ENCODE data around the gene CGNL1.

CGNL1 gene

GRCh38 chr15:57496946-57497869 is 120.9 kb downstream of the CGNL1 start:
- no peak for TF ChIP-seq POLR2AphosphoS5 (IDR thresholded peaks at IDR 0.05; ENCODE audit: low read depth, low read length)
- TF ChIP-seq TAF1 (IDR thresholded peaks at IDR 0.05; ENCODE audit: borderline replicate concordance, insufficient read depth, low read length), result no peak
- no peak for TF ChIP-seq REST (IDR thresholded peaks at IDR 0.05; ENCODE audit: insufficient read depth in 1 of 2, low read depth in 2 of 2, low read length in 2 of 2)
- TF ChIP-seq SIN3A (IDR thresholded peaks at IDR 0.05; ENCODE audit: borderline replicate concordance, insufficient read depth, low read length), result no peak
- TF ChIP-seq FOXP2 (optimal IDR thresholded peaks at IDR 0.05; ENCODE audit: borderline replicate concordance, extremely low read depth, extremely low read length, insufficient read depth), result no peak

- no peak for TF ChIP-seq REST (IDR thresholded peaks at IDR 0.05; ENCODE audit: insufficient read depth in 1 of 2, low read depth in 2 of 2, low read length in 2 of 2)
- TF ChIP-seq SIN3A (IDR thresholded peaks at IDR 0.05; ENCODE audit: borderline replicate concordance, insufficient read depth, low read length), result no peak
- no peak for TF ChIP-seq POLR2AphosphoS5 (IDR thresholded peaks at IDR 0.05; ENCODE audit: low read depth, low read length)
- TF ChIP-seq TAF1 (IDR thresholded peaks at IDR 0.05; ENCODE audit: borderline replicate concordance, insufficient read depth, low read length), result no peak
- no peak for TF ChIP-seq FOXP2 (optimal IDR thresholded peaks at IDR 0.05; ENCODE audit: borderline replicate concordance, extremely low read depth, extremely low read length, insufficient read depth)
Observed at GRCh38 chr15:57500256-57500655, 124.0 kb downstream of the CGNL1 start.

GRCh38 chr15:57500979-57501576 is 124.8 kb downstream of the CGNL1 start:
- TF ChIP-seq SIN3A (IDR thresholded peaks at IDR 0.05; ENCODE audit: borderline replicate concordance, insufficient read depth, low read length) (no peak), TAF1 (IDR thresholded peaks at IDR 0.05; ENCODE audit: borderline replicate concordance, insufficient read depth, low read length) (no peak), FOXP2 (optimal IDR thresholded peaks at IDR 0.05; ENCODE audit: borderline replicate concordance, extremely low read depth, extremely low read length, insufficient read depth) (no peak), REST (IDR thresholded peaks at IDR 0.05; ENCODE audit: insufficient read depth in 1 of 2, low read depth in 2 of 2, low read length in 2 of 2) (no peak), POLR2AphosphoS5 (IDR thresholded peaks at IDR 0.05; ENCODE audit: low read depth, low read length) (no peak)

GRCh38 chr15:57502116-57502515 is 125.8 kb downstream of the CGNL1 start:
- no peak for TF ChIP-seq TAF1 (IDR thresholded peaks at IDR 0.05; ENCODE audit: borderline replicate concordance, insufficient read depth, low read length)
- TF ChIP-seq REST (IDR thresholded peaks at IDR 0.05; ENCODE audit: insufficient read depth in 1 of 2, low read depth in 2 of 2, low read length in 2 of 2), result 0 out of 4 replicates have a peak, but pooled peaks of 1 of the 2 experiments have one; percentile 8
- TF ChIP-seq POLR2AphosphoS5 (IDR thresholded peaks at IDR 0.05; ENCODE audit: low read depth, low read length), result no peak
- no peak for TF ChIP-seq FOXP2 (optimal IDR thresholded peaks at IDR 0.05; ENCODE audit: borderline replicate concordance, extremely low read depth, extremely low read length, insufficient read depth)
- TF ChIP-seq SIN3A (IDR thresholded peaks at IDR 0.05; ENCODE audit: borderline replicate concordance, insufficient read depth, low read length), result no peak
